Gastrocnemius medialis (tissue), 4 donors: Measurements from ENCODE around the gene MRPL2. TPM values are rescaled to one million over a fixed set of nuclear protein-coding genes. Genes with fewer than 3 reads are reported as not detected.
A peak's percentile ranks its signal among the peaks of the same experiment; 100 is the strongest.

ENCODE experiments used
- ATAC-seq, 2 donors: fragments of 150-250 bp; one replicate each; pipeline ENCODE4 v1.9.1; 2016
- DNase-seq, 2 donors: peaks; one replicate each; pipeline ENCODE4 v3.0.0-alpha.2; 2019
- H3K27ac ChIP-seq, 4 donors: fragments of 200-600 bp; sonication (generic); 1 replicate in 1 of 4; 2 replicates in 3 of 4; pipeline ENCODE4 v1.5.1; 2016 to 2018; ENCODE audit warnings: mild to moderate bottlenecking in 2 of 4, moderate library complexity in 1 of 4
- H3K27me3 ChIP-seq, 3 donors: fragments of 200-600 bp; sonication (generic) in 2 of 3; 1 replicate in 1 of 3; 2 replicates in 2 of 3; pipeline versions ENCODE4 v1.5.1 to v1.6.0; 2016 to 2019; ENCODE audit warnings: mild to moderate bottlenecking in 1 of 3, moderate library complexity in 1 of 3
- H3K36me3 ChIP-seq, 2 donors: fragments of 200-600 bp; sonication (generic) in 1 of 2; one replicate each; pipeline ENCODE4 v1.5.1; 2017 to 2018
- H3K4me1 ChIP-seq, 2 donors: fragments of 200-600 bp; sonication (generic) in 1 of 2; one replicate each; pipeline ENCODE4 v1.5.1; 2016 to 2017; ENCODE audit warnings: mild to moderate bottlenecking in 2 of 2
- H3K4me3 ChIP-seq, 4 donors: fragments of 200-600 bp; sonication (generic) in 3 of 4; 1 replicate in 1 of 4; 2 replicates in 3 of 4; pipeline ENCODE4 v1.5.1; 2016 to 2019; ENCODE audit warnings: mild to moderate bottlenecking in 2 of 4
- H3K9me3 ChIP-seq, 3 donors: fragments of 200-600 bp; sonication (generic) in 2 of 3; 1 replicate in 1 of 3; 2 replicates in 2 of 3; pipeline ENCODE4 v1.5.1; 2016 to 2019
- POLR2A ChIP-seq, 2 donors: fragments of 450-650 bp; IDR thresholded peaks; one replicate each; pipeline ENCODE4 v1.6.1; 2017; ENCODE audit warnings: antibody characterized with exemption in 2 of 2, mild to moderate bottlenecking in 2 of 2, moderate library complexity in 2 of 2
- in situ Hi-C, 4 donors: fragments of 200-750 bp; cut with MboI; loops; one replicate each; pipeline versions ENCODE4 v1.15.0 to v1.8.0; 2017; ENCODE audit warnings: low sequenced_read_pairs in 4 of 4
- intact Hi-C: fragments of 100-400 bp; cut with DNase I; formaldehyde crosslinking; loops from one replicate; pipeline ENCODE4 v1.15.1; 2023; ENCODE audit warnings: low total_unique reads
- total RNA-seq, 4 donors: library from RNA; depleted of rRNA; stranded (reverse); fragments of >200 nt; gene quantifications; one replicate each; pipeline versions ENCODE4 v1.1.0 to v1.2.3, GENCODE V29; 2016
- TF ChIP-seq, protein P1 (sequence below), 5 experiments: fragments of 450-650 bp in 3 of 5; fragments of 200-600 bp in 2 of 5; sonication (generic) in 2 of 5; IDR thresholded peaks in 4 of 5; conservative IDR thresholded peaks in 1 of 5; 1 replicate in 4 of 5; 2 replicates in 1 of 5; pipeline ENCODE4 v1.5.1; 2016 to 2019; ENCODE audit warnings: antibody characterized with exemption in 5 of 5, mild to moderate bottlenecking in 3 of 5, moderate library complexity in 3 of 5

MRPL2 gene
- total RNA-seq, 4 donors from 2014 or later, result 34.1 to 64.9 (median 41.1) TPM

DNA sequence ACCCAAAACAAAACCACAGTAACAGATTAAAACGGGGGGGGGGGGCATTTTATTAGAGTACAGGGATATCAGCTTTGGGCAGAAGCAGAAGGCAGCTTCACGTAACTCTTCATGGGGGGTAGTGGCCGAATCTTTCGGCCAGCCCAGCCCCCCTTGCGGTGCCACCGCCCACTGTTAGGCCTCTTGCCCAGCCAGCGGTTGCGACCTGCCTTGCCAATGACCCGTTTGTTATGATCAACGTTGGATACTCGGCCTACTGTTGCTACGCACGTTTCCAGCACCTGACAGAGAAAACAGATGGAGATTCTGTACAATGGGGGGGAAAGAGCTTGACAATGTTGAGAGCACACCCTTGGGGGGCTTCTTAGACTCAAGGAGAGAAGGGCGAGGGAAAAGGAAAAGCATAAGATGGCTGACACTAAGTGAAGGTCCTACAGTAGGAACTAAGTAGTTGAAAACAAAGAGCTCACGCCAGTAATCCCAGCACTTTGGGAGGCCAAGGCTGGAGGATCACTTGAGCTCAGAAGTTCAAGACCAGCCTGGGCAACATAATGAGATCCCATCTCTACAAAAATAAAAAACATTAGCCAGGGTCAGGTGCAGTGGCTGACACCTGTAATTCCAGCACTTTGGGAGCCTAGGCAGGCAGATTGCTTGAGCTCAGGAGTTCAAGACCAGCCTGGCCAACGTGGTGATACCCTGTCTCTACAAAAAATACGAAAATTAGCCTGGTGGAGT lies 4.9 kb downstream of the MRPL2 start:
- H3K4me1 ChIP-seq, result peaks cover 17 to 29% of the 10 kb centered on the region in 2 donors
- intact Hi-C loops, result loop anchor here (1.0 to 10.0 kb wide), 3 partner anchors 70 to 310 kb away; partner anchors contain the start of genes PPP2R5D and TBCC

GRCh38 chr6:43053545-43054205 lies 5.6 kb downstream of the MRPL2 start, which contains the start of gene CUL7:
TSS of gene CUL7 (minus strand) at chr6:43053851. CDS start at chr6:43052788, 1,063 bp downstream.
- DNase-seq, result peak; percentile 88 to 91
- in situ Hi-C loops, result no loop called here
- no peaks in the 10 kb centered on the region for H3K9me3 ChIP-seq
- peak within 1 kb of the TSS; percentile 39 to 86 (median 74) for H3K4me3 ChIP-seq
- peak; percentile 91 to 97 for ATAC-seq
- H3K27me3 ChIP-seq, result no peaks in the 10 kb centered on the region
- peak; percentile 60 to 73 for TF ChIP-seq POLR2A (IDR thresholded peaks at IDR 0.05)
- TF ChIP-seq, protein P1, sequence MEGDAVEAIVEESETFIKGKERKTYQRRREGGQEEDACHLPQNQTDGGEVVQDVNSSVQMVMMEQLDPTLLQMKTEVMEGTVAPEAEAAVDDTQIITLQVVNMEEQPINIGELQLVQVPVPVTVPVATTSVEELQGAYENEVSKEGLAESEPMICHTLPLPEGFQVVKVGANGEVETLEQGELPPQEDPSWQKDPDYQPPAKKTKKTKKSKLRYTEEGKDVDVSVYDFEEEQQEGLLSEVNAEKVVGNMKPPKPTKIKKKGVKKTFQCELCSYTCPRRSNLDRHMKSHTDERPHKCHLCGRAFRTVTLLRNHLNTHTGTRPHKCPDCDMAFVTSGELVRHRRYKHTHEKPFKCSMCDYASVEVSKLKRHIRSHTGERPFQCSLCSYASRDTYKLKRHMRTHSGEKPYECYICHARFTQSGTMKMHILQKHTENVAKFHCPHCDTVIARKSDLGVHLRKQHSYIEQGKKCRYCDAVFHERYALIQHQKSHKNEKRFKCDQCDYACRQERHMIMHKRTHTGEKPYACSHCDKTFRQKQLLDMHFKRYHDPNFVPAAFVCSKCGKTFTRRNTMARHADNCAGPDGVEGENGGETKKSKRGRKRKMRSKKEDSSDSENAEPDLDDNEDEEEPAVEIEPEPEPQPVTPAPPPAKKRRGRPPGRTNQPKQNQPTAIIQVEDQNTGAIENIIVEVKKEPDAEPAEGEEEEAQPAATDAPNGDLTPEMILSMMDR (IDR thresholded peaks at IDR 0.05 in 4 of 5, conservative IDR thresholded peaks at IDR 0.05 in 1 of 5), result no peak
- H3K36me3 ChIP-seq, result peaks cover 0 to 36% of the 10 kb centered on the region in 2 donors
- H3K27ac ChIP-seq, result peak within 1 kb of the TSS; percentile 86 to 98 (median 92)
- intact Hi-C loops, result loop anchor here (1.0 to 10.0 kb wide), 4 partner anchors 17 to 309 kb away; partner anchors contain the start of genes PPP2R5D and TBCC
- H3K4me1 ChIP-seq, result peaks cover 15 to 27% of the 10 kb centered on the region in 2 donors

More for the DNA sequence above, 4.9 kb downstream of the MRPL2 start:
- H3K27ac ChIP-seq, result peak overlapping the region; percentile 86 to 98 (median 92)
- in situ Hi-C loops, result no loop called here
- H3K36me3 ChIP-seq, result peaks cover 0 to 30% of the 10 kb centered on the region in 2 donors
- ATAC-seq, result peak in 1 of 2 donors; percentile 15
- TF ChIP-seq POLR2A (IDR thresholded peaks at IDR 0.05), result no peak
- TF ChIP-seq, protein P1 (IDR thresholded peaks at IDR 0.05 in 4 of 5, conservative IDR thresholded peaks at IDR 0.05 in 1 of 5), result no peak
- peak overlapping the region; percentile 39 to 86 (median 74) for H3K4me3 ChIP-seq
- DNase-seq, result no peak
- no peaks in the 10 kb centered on the region for H3K27me3 ChIP-seq
- H3K9me3 ChIP-seq, result no peaks in the 10 kb centered on the region

DNA sequence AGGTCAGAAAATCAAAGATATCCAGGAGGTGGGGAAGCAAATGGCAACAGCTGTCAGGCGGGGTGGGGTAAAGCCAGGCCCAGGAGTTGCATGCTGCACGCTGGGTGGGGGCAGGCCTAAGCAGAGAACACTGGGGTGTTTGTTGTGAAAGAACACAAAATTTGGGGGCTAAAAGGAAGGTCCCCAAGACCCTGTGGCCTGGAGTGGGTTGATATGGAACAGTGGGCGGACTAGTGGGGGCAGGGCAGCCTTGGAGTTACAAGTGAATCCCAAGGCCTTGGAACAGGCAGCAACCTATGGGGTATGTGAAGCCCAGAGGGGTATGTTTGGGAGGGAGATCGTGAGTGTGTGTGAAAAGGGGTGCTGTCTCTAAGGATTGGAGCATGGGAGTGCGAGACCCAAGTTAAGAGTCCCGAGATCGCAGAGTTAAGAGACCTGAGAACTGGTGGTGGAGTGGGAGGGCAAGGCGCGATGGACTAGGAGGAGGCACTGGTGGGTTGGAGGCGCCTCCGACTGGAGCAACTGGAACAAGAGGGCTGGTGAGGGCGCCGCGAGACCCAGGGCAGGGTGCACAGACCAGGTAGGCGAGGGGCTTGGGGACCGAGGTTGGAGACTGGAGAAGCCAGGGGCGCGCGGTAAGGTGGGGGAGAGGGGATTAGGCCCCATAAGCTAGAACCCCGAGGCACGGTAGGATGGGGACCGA lies 6.2 kb downstream of the MRPL2 start:
- intact Hi-C loops (loop anchor here (1.0 to 10.0 kb wide), 2 partner anchors 17 to 308 kb away; partner anchors contain the start of gene TBCC), in situ Hi-C loops (no loop called here)
- H3K4me3 ChIP-seq, result peak overlapping the region; percentile 39 to 86 (median 74)
- peaks cover 8 to 20% of the 10 kb centered on the region in 2 donors for H3K4me1 ChIP-seq
- peaks cover 0 to 41% of the 10 kb centered on the region in 2 donors for H3K36me3 ChIP-seq
- H3K27ac ChIP-seq, result peak overlapping the region; percentile 86 to 98 (median 92)
- ATAC-seq (peak; percentile 40 to 41), DNase-seq (peak in 1 of 2 donors; percentile 38)
- no peaks in the 10 kb centered on the region for H3K27me3 ChIP-seq
- TF ChIP-seq, protein P1 (IDR thresholded peaks at IDR 0.05 in 4 of 5, conservative IDR thresholded peaks at IDR 0.05 in 1 of 5), result no peak
- no peak for TF ChIP-seq POLR2A (IDR thresholded peaks at IDR 0.05)
- H3K9me3 ChIP-seq, result no peaks in the 10 kb centered on the region

DNA sequence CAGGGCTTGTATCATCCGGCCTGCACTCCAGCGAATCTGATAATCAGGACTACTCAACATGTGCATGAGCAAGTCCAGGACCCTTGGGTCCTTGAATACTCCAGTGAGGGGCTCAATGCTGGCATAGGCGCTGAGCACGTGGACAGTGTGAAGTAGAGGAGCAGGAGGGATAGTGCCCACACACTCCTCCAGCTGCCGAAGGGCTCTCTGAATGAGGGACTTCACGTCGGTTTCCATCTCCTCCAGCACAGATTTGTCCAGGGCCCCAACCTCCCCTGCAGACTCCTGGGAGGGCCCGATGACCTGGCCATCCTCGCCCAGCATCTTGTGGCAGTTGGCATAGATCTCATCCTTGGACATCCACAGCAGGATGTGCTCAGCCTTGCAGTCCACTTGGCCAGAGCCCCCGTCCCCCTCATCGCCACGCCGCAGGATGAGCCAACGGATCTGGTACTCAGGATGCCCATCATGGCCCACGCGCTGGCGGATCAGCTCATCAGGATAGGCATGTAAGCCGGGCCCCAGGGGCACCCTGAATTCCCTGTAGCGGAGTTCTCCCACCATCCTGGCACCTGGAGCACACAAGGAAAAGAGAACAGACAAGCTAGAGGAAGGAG lies 6.9 kb downstream of the MRPL2 start:
- ATAC-seq (no peak), DNase-seq (no peak)
- Histone ChIP-seq H3K4me1 (peaks cover 7 to 15% of the 10 kb centered on the region in 2 donors), H3K9me3 (no peaks in the 10 kb centered on the region), H3K36me3 (peaks cover 0 to 37% of the 10 kb centered on the region in 2 donors), H3K4me3 (peak overlapping the region in 1 of 4 donors; percentile 69), H3K27ac (peak overlapping the region in 3 of 4 donors; percentile 86 to 98 (median 90)), H3K27me3 (no peaks in the 10 kb centered on the region)
- TF ChIP-seq, protein P1 (IDR thresholded peaks at IDR 0.05 in 4 of 5, conservative IDR thresholded peaks at IDR 0.05 in 1 of 5), result no peak
- no peak for TF ChIP-seq POLR2A (IDR thresholded peaks at IDR 0.05)
- intact Hi-C loops, result loop anchor here (10.0 kb wide), 1 partner anchor 308 kb away; the partner anchor contains the start of gene TBCC
- in situ Hi-C loops, result no loop called here
